Ishikawa (cell line): ENCODE data around the gene RASGEF1B.

Experiments used
- CEBPB ChIP-seq: IDR thresholded peaks from 2 replicates; pipeline ENCODE4 v1.6.1; 2012
- CREB1 ChIP-seq: IDR thresholded peaks from 2 replicates; pipeline ENCODE4 v1.6.1; 2012; ENCODE audit warnings: low read depth
- EGR1 ChIP-seq: IDR thresholded peaks from 2 replicates; pipeline ENCODE4 v1.6.1; 2012
- EP300 ChIP-seq: IDR thresholded peaks from 2 replicates; pipeline ENCODE4 v1.6.1; 2012; ENCODE audit warnings: borderline replicate concordance
- FOXM1 ChIP-seq: IDR thresholded peaks from 2 replicates; pipeline ENCODE4 v1.6.1; 2012; ENCODE audit warnings: low read depth, borderline replicate concordance
- NFIC ChIP-seq: IDR thresholded peaks from 2 replicates; pipeline ENCODE4 v1.6.1; 2012
- RAD21 ChIP-seq: IDR thresholded peaks from 2 replicates; pipeline ENCODE4 v1.6.1; 2012; ENCODE audit warnings: low read depth
- TAF1 ChIP-seq: IDR thresholded peaks from 2 replicates; pipeline ENCODE4 v1.6.1; 2012; ENCODE audit warnings: low read depth, mild to moderate bottlenecking
- TCF12 ChIP-seq: IDR thresholded peaks from 2 replicates; pipeline ENCODE4 v1.6.1; 2012; ENCODE audit warnings: low read depth
- TEAD4 ChIP-seq: IDR thresholded peaks from 2 replicates; pipeline ENCODE4 v1.6.1; 2012
- YY1 ChIP-seq: IDR thresholded peaks from 2 replicates; pipeline ENCODE4 v1.6.1; 2012; ENCODE audit warnings: low read depth
- ZBTB7A ChIP-seq: IDR thresholded peaks from 2 replicates; pipeline ENCODE4 v1.6.1; 2012; ENCODE audit warnings: low read depth
- TF ChIP-seq, protein P1 (sequence below): IDR thresholded peaks from 2 replicates; pipeline ENCODE4 v1.6.1; 2012; ENCODE audit warnings: low read depth, mild to moderate bottlenecking
- TF ChIP-seq, protein P2 (sequence below): IDR thresholded peaks from 2 replicates; pipeline ENCODE4 v1.6.1; 2012
- TF ChIP-seq, protein P3 (sequence below): IDR thresholded peaks from 2 replicates; pipeline ENCODE4 v1.6.1; 2012

The RASGEF1B gene

DNA sequence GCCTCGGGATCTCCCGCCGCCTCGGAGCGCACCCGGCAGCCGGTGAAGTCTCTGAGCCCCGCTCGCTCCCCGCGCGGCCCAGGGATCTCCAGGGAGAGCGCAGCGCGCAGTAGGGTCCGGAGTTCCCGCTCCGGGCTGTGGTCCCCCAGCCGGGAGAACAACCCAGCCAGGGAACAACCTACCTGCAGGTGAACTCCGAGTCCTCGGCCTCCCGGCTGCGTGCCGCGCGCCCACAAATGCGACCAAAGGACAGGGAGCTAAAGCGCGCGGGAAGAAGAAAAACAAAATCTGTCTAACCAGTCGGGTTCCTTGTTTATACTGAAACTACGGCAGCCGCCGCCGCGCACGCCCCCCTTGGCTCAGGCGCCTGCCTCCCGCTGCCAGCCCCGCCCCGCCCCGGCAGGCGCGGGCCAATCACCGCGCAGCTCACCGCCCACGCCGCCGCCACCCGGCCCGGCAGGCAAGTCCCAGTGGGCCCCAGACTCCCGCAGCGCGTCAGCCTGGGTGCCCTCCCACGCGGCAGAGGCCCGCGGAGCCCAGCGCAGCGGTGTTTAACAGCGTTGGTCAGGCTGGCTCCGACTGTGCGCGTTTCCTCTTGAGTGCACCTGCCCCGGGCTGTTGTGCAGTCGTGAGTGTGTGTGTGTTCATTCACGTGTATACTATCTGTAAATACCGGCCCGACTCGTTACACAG, at the start of gene RASGEF1B:
RASGEF1B (minus strand) TSS at position 320 of the 693 bp plus-strand sequence. CDS start 12,399 bp downstream, outside the sequence.
- TF ChIP-seq TAF1 (peak; percentile 63), TCF12 (peak; percentile 83), TEAD4 (peak; percentile 75), EGR1 (peak; percentile 100), FOXM1 (peak; percentile 69), YY1 (no peak), NFIC (peak; percentile 73; the same call in 1 of the 2 replicates), CEBPB (no peak; the same call in 1 of the 2 replicates), EP300 (peak; percentile 85), RAD21 (no peak; the same call in 1 of the 2 replicates), CREB1 (no peak), ZBTB7A (peak; percentile 75; the same call in 1 of the 2 replicates)
- TF ChIP-seq, protein P1, sequence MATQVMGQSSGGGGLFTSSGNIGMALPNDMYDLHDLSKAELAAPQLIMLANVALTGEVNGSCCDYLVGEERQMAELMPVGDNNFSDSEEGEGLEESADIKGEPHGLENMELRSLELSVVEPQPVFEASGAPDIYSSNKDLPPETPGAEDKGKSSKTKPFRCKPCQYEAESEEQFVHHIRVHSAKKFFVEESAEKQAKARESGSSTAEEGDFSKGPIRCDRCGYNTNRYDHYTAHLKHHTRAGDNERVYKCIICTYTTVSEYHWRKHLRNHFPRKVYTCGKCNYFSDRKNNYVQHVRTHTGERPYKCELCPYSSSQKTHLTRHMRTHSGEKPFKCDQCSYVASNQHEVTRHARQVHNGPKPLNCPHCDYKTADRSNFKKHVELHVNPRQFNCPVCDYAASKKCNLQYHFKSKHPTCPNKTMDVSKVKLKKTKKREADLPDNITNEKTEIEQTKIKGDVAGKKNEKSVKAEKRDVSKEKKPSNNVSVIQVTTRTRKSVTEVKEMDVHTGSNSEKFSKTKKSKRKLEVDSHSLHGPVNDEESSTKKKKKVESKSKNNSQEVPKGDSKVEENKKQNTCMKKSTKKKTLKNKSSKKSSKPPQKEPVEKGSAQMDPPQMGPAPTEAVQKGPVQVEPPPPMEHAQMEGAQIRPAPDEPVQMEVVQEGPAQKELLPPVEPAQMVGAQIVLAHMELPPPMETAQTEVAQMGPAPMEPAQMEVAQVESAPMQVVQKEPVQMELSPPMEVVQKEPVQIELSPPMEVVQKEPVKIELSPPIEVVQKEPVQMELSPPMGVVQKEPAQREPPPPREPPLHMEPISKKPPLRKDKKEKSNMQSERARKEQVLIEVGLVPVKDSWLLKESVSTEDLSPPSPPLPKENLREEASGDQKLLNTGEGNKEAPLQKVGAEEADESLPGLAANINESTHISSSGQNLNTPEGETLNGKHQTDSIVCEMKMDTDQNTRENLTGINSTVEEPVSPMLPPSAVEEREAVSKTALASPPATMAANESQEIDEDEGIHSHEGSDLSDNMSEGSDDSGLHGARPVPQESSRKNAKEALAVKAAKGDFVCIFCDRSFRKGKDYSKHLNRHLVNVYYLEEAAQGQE, result no peak; the same call in 1 of the 2 replicates
- TF ChIP-seq, protein P2, sequence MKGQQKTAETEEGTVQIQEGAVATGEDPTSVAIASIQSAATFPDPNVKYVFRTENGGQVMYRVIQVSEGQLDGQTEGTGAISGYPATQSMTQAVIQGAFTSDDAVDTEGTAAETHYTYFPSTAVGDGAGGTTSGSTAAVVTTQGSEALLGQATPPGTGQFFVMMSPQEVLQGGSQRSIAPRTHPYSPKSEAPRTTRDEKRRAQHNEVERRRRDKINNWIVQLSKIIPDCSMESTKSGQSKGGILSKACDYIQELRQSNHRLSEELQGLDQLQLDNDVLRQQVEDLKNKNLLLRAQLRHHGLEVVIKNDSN, result peak; percentile 5; the same call in 1 of the 2 replicates
- TF ChIP-seq, protein P3, sequence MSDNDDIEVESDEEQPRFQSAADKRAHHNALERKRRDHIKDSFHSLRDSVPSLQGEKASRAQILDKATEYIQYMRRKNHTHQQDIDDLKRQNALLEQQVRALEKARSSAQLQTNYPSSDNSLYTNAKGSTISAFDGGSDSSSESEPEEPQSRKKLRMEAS, result peak; percentile 84

DNA sequence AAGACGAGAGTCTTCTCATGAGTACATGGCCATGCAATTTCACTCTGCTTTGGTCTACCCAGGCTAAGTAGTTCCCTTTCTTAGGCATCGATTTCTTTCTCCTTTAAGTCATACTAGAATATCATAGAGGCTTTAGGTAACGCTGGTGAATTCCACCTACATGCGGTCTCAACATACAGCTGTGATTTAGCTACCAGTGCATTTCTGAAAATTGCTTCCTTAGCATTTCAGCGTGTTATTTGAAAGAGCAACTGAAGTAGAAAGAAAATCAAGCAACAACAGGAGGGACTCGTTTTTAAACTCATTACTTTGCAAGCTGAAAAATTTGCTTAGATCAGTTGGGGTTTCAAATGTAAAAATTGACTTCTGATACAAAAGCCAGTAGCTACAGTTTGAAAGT, 48.1 kb upstream of the RASGEF1B start:
- no peak for TF ChIP-seq CEBPB
- TF ChIP-seq TCF12, result no peak
- TF ChIP-seq, protein P3, result no peak
- TF ChIP-seq, protein P2, result no peak
- TF ChIP-seq CREB1, result no peak
- TF ChIP-seq RAD21, result no peak
- no peak for TF ChIP-seq YY1

DNA sequence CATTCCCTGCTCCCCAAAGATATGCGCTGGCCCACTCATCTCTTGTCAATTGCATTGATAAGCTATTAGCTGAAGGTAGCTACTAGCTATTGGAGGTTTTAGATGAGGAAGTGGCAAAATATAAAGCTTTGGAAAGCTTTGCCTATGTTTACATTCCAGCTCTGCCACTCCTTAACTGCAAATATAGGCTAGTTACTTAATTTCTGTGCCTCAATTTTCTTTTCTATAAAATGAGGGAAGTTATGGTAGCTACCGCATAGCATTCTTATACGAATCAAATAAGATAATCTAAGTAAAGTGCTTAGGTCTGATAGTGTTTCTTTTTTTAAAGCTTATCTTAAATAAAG, 47.7 kb upstream of the RASGEF1B start:
- TF ChIP-seq CEBPB, result no peak
- no peak for TF ChIP-seq YY1
- TF ChIP-seq, protein P2, result no peak
- TF ChIP-seq EP300, result no peak
- no peak for TF ChIP-seq RAD21
- no peak for TF ChIP-seq EGR1
- TF ChIP-seq NFIC, result no peak
- no peak for TF ChIP-seq FOXM1
- TF ChIP-seq TAF1, result no peak
- TF ChIP-seq, protein P1, result no peak
- no peak for TF ChIP-seq TEAD4
- TF ChIP-seq, protein P3, result no peak
- TF ChIP-seq TCF12, result no peak
- no peak for TF ChIP-seq ZBTB7A
- no peak for TF ChIP-seq CREB1

DNA sequence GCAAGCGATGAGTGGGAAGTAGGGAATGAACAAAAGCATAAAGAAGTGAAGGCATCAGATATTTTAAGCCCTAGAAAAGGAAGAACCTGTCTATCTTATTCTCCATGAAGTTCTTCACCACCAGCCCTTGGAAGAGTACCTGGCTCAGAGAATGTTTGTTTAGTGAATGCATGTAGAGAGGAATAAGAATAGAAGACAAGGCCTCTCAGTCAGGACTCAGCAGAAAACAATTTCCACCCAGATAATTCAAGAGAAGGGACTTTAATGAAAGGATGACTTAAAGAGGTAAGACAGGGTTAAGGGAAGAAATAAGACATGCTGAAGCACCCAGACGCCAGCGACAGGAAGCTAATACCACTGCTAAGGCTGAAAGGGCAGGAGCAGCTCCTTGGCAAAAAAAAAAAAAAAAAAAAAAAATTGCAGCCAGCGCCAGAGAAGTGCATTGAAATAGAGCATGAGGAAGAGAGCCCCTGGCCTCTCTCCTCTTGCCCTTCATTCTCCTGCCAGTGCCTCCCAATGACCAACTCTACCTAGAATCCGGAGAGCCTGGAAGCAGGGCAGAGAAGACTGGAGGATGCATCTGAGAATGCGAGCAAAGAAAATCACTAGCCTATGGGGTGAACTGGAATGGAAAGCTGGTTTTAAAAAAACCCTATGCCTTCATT, 47.2 kb upstream of the RASGEF1B start:
- TF ChIP-seq EGR1, result no peak
- no peak for TF ChIP-seq EP300
- TF ChIP-seq YY1, result no peak
- no peak for TF ChIP-seq TCF12
- no peak for TF ChIP-seq TAF1
- TF ChIP-seq RAD21, result no peak
- TF ChIP-seq TEAD4, result no peak
- TF ChIP-seq, protein P1, result no peak
